H9 (cell line): ENCODE results near the gene PLXNB2. TPM values are rescaled to one million over a fixed set of nuclear protein-coding genes. Genes with fewer than 3 reads are reported as not detected.

Experiments
- DNase-seq: peaks from one replicate; pipeline ENCODE4 v3.0.0-alpha.2; 2017
- H2AFZ ChIP-seq: one replicate; pipeline ENCODE4 v1.6.1; 2013; ENCODE audit warnings: mild to moderate bottlenecking, low read length, control low read depth, moderate library complexity
- H2AK5ac ChIP-seq: 2 replicates; pipeline ENCODE4 v1.6.1; 2013; ENCODE audit warnings: low read length, control low read depth, mixed read lengths; ENCODE audit not compliant: insufficient read length
- H2BK120ac ChIP-seq: one replicate; pipeline ENCODE4 v1.6.1; 2013; ENCODE audit warnings: low read depth, mild to moderate bottlenecking, low read length, control low read depth, inconsistent platforms; ENCODE audit not compliant: poor library complexity, severe bottlenecking
- H2BK12ac ChIP-seq: 2 replicates; pipeline ENCODE4 v1.6.1; 2013; ENCODE audit warnings: low read length, control low read depth, mixed read lengths, low read depth; ENCODE audit not compliant: insufficient read length
- H2BK15ac ChIP-seq: 2 replicates; pipeline ENCODE4 v1.6.1; 2013; ENCODE audit warnings: low read depth, low read length, control low read depth
- H2BK20ac ChIP-seq: one replicate; pipeline ENCODE4 v1.6.1; 2013; ENCODE audit warnings: low read depth, mild to moderate bottlenecking, low read length, control low read depth, inconsistent platforms; ENCODE audit not compliant: poor library complexity, severe bottlenecking
- H2BK5ac ChIP-seq: 2 replicates; pipeline ENCODE4 v1.6.1; 2013; ENCODE audit warnings: low read length, control low read depth, mixed read lengths; ENCODE audit not compliant: insufficient read length
- H3K14ac ChIP-seq: 2 replicates; pipeline ENCODE4 v1.6.1; 2013; ENCODE audit warnings: low read length, control low read depth; ENCODE audit not compliant: insufficient read depth
- H3K18ac ChIP-seq: 2 replicates; pipeline ENCODE4 v1.6.1; 2013; ENCODE audit warnings: low read depth, mild to moderate bottlenecking, mixed read lengths, low read length, control low read depth; ENCODE audit not compliant: insufficient read length
- H3K23ac ChIP-seq: 2 replicates; pipeline ENCODE4 v1.6.1; 2013; ENCODE audit warnings: low read length, control low read depth, mixed read lengths, low read depth; ENCODE audit not compliant: insufficient read length
- H3K23me2 ChIP-seq: 2 replicates; pipeline ENCODE4 v1.6.1; 2013; ENCODE audit warnings: low read depth, mild to moderate bottlenecking, mixed read lengths, low read length, control low read depth; ENCODE audit not compliant: insufficient read length, poor library complexity, severe bottlenecking
- H3K27ac ChIP-seq: 2 replicates; pipeline ENCODE4 v1.5.1; 2013; ENCODE audit warnings: low read length, control low read depth, mixed read lengths, low read depth; ENCODE audit not compliant: insufficient read length
- H3K27me3 ChIP-seq: 2 replicates; pipeline ENCODE4 v1.6.1; 2013; ENCODE audit warnings: low read length, control low read depth, inconsistent platforms; ENCODE audit not compliant: insufficient read depth
- H3K4ac ChIP-seq: 2 replicates; pipeline ENCODE4 v1.6.1; 2013; ENCODE audit warnings: low read depth, mild to moderate bottlenecking, control low read depth, inconsistent platforms, low read length, moderate library complexity
- H3K4me1 ChIP-seq: 2 replicates; pipeline ENCODE4 v1.6.1; 2013; ENCODE audit warnings: low read length, control low read depth, inconsistent platforms; ENCODE audit not compliant: insufficient read depth
- H3K4me2 ChIP-seq: 2 replicates; pipeline ENCODE4 v1.6.1; 2013; ENCODE audit warnings: low read length, control low read depth, mixed read lengths; ENCODE audit not compliant: insufficient read length, insufficient read depth
- H3K56ac ChIP-seq: 2 replicates; pipeline ENCODE4 v1.6.1; 2013; ENCODE audit warnings: low read depth, mild to moderate bottlenecking, mixed read lengths, low read length, control low read depth; ENCODE audit not compliant: insufficient read length
- H3K79me1 ChIP-seq: 2 replicates; pipeline ENCODE4 v1.6.1; 2013; ENCODE audit warnings: low read depth, mild to moderate bottlenecking, moderate library complexity, low read length, control low read depth, inconsistent platforms; ENCODE audit not compliant: insufficient read depth, poor library complexity, severe bottlenecking
- H3K79me2 ChIP-seq: 2 replicates; pipeline ENCODE4 v1.6.1; 2013; ENCODE audit warnings: low read length, control low read depth, inconsistent platforms; ENCODE audit not compliant: insufficient read depth
- H3K9ac ChIP-seq: 2 replicates; pipeline ENCODE4 v1.6.1; 2013; ENCODE audit warnings: low read length, control low read depth, mixed read lengths; ENCODE audit not compliant: insufficient read length; ENCODE audit errors: extremely low read depth
- H3K9me3 ChIP-seq: one replicate; pipeline ENCODE4 v1.6.1; 2013; ENCODE audit warnings: low read depth, low read length, inconsistent platforms; ENCODE audit not compliant: control insufficient read depth
- H3T11ph ChIP-seq: one replicate; pipeline ENCODE4 v1.6.1; 2013; ENCODE audit warnings: mild to moderate bottlenecking, low read length, control low read depth, inconsistent platforms
- H4K20me1 ChIP-seq: one replicate; pipeline ENCODE4 v1.6.1; 2013; ENCODE audit not compliant: control insufficient read depth, insufficient read length, insufficient read depth
- H4K5ac ChIP-seq: 2 replicates; pipeline ENCODE4 v1.6.1; 2013; ENCODE audit warnings: low read depth, mild to moderate bottlenecking, mixed read lengths, low read length, control low read depth; ENCODE audit not compliant: insufficient read length
- H4K8ac ChIP-seq: replicated peaks from 2 replicates; pipeline ENCODE4 v1.6.1; 2013; ENCODE audit warnings: low read length, control low read depth, mixed read lengths, low read depth; ENCODE audit not compliant: insufficient read length
- H4K91ac ChIP-seq: 2 replicates; pipeline ENCODE4 v1.6.1; 2013; ENCODE audit warnings: low read depth, mild to moderate bottlenecking, moderate library complexity, mixed read lengths, low read length, control low read depth; ENCODE audit not compliant: insufficient read length
- H3K27ac Mint-ChIP-seq, 3 experiments: 2 replicates in 2 of 3; 3 replicates in 1 of 3; pipeline ENCODE4 v1.8.0; 2020 to 2021; ENCODE audit warnings: mixed read lengths in 3 of 3, mild to moderate bottlenecking in 1 of 3, moderate library complexity in 1 of 3
- H3K27me3 Mint-ChIP-seq: 2 replicates; pipeline ENCODE4 v1.8.0; 2021; ENCODE audit warnings: low read depth, mild to moderate bottlenecking, moderate library complexity, mixed read lengths
- H3K36me3 Mint-ChIP-seq, 3 experiments: 2 replicates in 2 of 3; 3 replicates in 1 of 3; pipeline ENCODE4 v1.8.0; 2020 to 2021; ENCODE audit warnings: low read depth in 3 of 3, mixed read lengths in 3 of 3; ENCODE audit not compliant: insufficient read depth in 1 of 3
- H3K4me1 Mint-ChIP-seq, 2 experiments: 2 replicates each; pipeline ENCODE4 v1.8.0; 2020; ENCODE audit warnings: mixed read lengths in 2 of 2
- H3K4me3 Mint-ChIP-seq, 2 experiments: 2 replicates in 1 of 2; 3 replicates in 1 of 2; pipeline ENCODE4 v1.8.0; 2020 to 2021; ENCODE audit warnings: mild to moderate bottlenecking in 2 of 2, mixed read lengths in 2 of 2, moderate library complexity in 1 of 2
- H3K9me3 Mint-ChIP-seq, 2 experiments: 2 replicates in 1 of 2; 3 replicates in 1 of 2; pipeline ENCODE4 v1.8.0; 2020; ENCODE audit warnings: mild to moderate bottlenecking in 2 of 2, mixed read lengths in 2 of 2, moderate library complexity in 1 of 2
- WGBS: extraction: QIAGEN DNeasy Blood & Tissue Kit; methylation state at CpG from one replicate; pipeline ENCODE4 v1.1.7; 2013; ENCODE audit warnings: missing lambda C conversion rate, low lambda C conversion rate, mixed read lengths; ENCODE audit not compliant: insufficient read length; ENCODE audit errors: extremely low coverage; 5-methylcytosine and 5-hydroxymethylcytosine counted together
- total RNA-seq: library from RNA; stranded (reverse); gene quantifications from 2 replicates; pipeline ENCODE4 v1.2.1, GENCODE V29; 2021
- TF ChIP-seq, protein P1 (sequence below): fragments of 200-600 bp; sonication (generic); conservative IDR thresholded peaks from 3 replicates; pipeline ENCODE4 v1.8.0; 2021; ENCODE audit warnings: antibody characterized with exemption, mild to moderate bottlenecking

Gene PLXNB2
- total RNA-seq, 1 experiment from 2014 or later: 87.6 TPM

DNA sequence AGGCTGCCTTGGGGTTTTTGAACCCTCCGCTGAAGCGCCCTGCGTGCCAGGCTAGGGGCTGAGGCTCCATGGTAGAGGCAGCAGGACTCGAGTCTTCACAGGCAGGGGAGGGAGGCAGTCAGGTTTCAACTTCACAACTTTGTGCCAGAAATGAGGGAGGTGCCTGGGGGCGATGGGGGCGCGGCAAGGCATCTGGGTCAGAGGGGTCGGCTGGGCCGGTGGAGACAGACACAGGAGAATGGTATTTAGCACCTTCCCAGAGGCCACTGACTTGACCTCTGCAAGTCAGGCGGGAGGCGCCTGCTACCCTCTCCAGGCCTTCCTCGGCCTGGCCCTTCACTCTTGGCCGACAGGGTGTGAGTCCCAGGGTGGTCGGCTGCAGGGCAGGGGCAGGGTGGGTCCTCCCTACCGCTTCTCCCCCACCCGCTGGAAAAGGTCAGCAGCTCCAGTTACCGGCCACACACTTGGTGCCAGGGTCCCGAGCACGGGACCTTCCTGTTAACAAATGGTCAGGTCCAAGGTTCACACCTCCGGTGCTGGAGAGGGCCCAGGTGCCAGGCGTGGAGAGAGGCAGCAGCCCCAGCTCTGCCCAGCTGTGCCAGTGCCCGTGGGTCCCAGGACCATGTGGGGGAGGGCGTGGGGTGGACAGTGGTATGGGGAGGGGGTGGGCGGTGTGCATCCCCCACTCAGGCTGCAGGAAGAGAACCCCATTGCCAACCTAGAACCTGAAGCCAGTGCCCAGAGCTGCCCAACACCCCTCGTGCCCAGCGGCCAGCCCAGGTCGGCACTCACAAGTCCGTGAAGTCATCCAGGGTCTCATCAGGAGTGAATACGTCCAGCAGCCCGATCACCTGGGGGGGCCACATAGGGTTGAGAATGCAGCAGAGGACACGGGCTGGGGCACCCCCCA lies 49.7 kb downstream of the PLXNB2 start:
- Histone ChIP-seq H4K5ac (no peak overlapping the region), H3K23ac (no peak overlapping the region), H4K8ac (no peak overlapping the region), H3K14ac (no peak overlapping the region; the same call in 1 of the 2 replicates), H3K79me1 (no peaks in the 10 kb centered on the region), H2BK12ac (no peak overlapping the region), H3K56ac (no peak overlapping the region), H3K9me3 (no peaks in the 10 kb centered on the region), H3K27me3 (no peaks in the 10 kb centered on the region), H3K4me2 (no peak overlapping the region), H3K4ac (no peak overlapping the region), H3K23me2 (peaks cover 8% of the 10 kb centered on the region), H2BK5ac (no peak overlapping the region), H2BK20ac (no peak overlapping the region), H2AFZ (no peak overlapping the region), H3K79me2 (no peaks in the 10 kb centered on the region), H4K91ac (no peak overlapping the region), H2BK120ac (no peak overlapping the region), H2BK15ac (no peak overlapping the region), H3K18ac (no peak overlapping the region), H4K20me1 (no peaks in the 10 kb centered on the region), H3K4me1 (no peaks in the 10 kb centered on the region), H3T11ph (no peak overlapping the region), H3K9ac (no peak overlapping the region), H2AK5ac (no peak overlapping the region), H3K27ac (no peak overlapping the region)
- no peaks in the 10 kb centered on the region; a peak in 1 of 5 replicates for H3K9me3 Mint-ChIP-seq
- TF ChIP-seq, protein P1, sequence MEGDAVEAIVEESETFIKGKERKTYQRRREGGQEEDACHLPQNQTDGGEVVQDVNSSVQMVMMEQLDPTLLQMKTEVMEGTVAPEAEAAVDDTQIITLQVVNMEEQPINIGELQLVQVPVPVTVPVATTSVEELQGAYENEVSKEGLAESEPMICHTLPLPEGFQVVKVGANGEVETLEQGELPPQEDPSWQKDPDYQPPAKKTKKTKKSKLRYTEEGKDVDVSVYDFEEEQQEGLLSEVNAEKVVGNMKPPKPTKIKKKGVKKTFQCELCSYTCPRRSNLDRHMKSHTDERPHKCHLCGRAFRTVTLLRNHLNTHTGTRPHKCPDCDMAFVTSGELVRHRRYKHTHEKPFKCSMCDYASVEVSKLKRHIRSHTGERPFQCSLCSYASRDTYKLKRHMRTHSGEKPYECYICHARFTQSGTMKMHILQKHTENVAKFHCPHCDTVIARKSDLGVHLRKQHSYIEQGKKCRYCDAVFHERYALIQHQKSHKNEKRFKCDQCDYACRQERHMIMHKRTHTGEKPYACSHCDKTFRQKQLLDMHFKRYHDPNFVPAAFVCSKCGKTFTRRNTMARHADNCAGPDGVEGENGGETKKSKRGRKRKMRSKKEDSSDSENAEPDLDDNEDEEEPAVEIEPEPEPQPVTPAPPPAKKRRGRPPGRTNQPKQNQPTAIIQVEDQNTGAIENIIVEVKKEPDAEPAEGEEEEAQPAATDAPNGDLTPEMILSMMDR: no peak
- WGBS: no CpG with 5 or more reads among the region's 31 CpGs
- peaks cover 6 to 8% of the 10 kb centered on the region in 2 experiments for H3K4me1 Mint-ChIP-seq
- H3K27ac Mint-ChIP-seq: no peak overlapping the region
- peaks cover 23% of the 10 kb centered on the region for H3K27me3 Mint-ChIP-seq
- no peak overlapping the region for H3K4me3 Mint-ChIP-seq
- DNase-seq: no peak
- peaks cover 0 to 3% (median 0%) of the 10 kb centered on the region in 3 experiments; a peak in 2 of 7 replicates for H3K36me3 Mint-ChIP-seq
